ENCODE results near the gene XG. TPM values are rescaled to one million over a fixed set of nuclear protein-coding genes. Genes with fewer than 3 reads are reported as not detected.
"Not testable (repeated sequence)": the region's sequence is repeated elsewhere in the genome, so short reads cannot be mapped to it uniquely, and the experiment has no call there.

Gene XG
- total and polyA plus RNA-seq, 2 of the 8 experiments (the other 6 are each of a cell fraction or from before 2014, with no cell fraction given), result 0.33 to 0.78 TPM

GRCh38 chrX:2746250-2746649 is 5.6 kb upstream of the XG start:
- H3K23ac ChIP-seq (ENCODE audit: insufficient read length); H3K9me3 ChIP-seq (ENCODE audit: insufficient read depth in 2 of 2, low read depth in 1 of 2, low read length in 1 of 2); H2BK12ac ChIP-seq (ENCODE audit: low read depth, low read length); POLR2A ChIA-PET (ENCODE audit: partially characterized antibody); H4K91ac ChIP-seq (replicated peaks; ENCODE audit: insufficient read length, low read length); H2BK120ac ChIP-seq (replicated peaks; ENCODE audit: low read depth, low read length); H3K27ac ChIP-seq (ENCODE audit: low read depth, low read length); H3K56ac ChIP-seq (replicated peaks; ENCODE audit: insufficient read length, low read depth, low read length); H4K20me1 ChIP-seq (replicated peaks in 1 of 2; ENCODE audit: control insufficient read depth in 1 of 2, insufficient read depth in 2 of 2, low read length in 2 of 2); H3K18ac ChIP-seq (ENCODE audit: extremely low read depth, low read length); H2BK20ac ChIP-seq (ENCODE audit: low read length); H3K79me1 ChIP-seq (ENCODE audit: low read depth, low read length); H3K4ac ChIP-seq (replicated peaks; ENCODE audit: insufficient read length, low read depth, low read length); H2BK15ac ChIP-seq (ENCODE audit: low read length); H3K4me2 ChIP-seq (ENCODE audit: insufficient read depth in 1 of 2, low read depth in 2 of 2, low read length in 2 of 2); H3K14ac ChIP-seq (ENCODE audit: insufficient read length); H2AFZ ChIP-seq (ENCODE audit: low read length); H2AK5ac ChIP-seq (ENCODE audit: low read depth, low read length); H3K36me3 ChIP-seq (ENCODE audit: control insufficient read depth in 2 of 4, insufficient read depth in 4 of 4, low read length in 3 of 4); H3K4me3 ChIP-seq (ENCODE audit: extremely low read depth in 1 of 4, insufficient read depth in 2 of 4, low read depth in 3 of 4, low read length in 4 of 4); H2BK5ac ChIP-seq (ENCODE audit: low read depth, low read length); H3K23me2 ChIP-seq (ENCODE audit: low read depth, low read length); FAIRE-seq; H3K9ac ChIP-seq (replicated peaks in 1 of 4; ENCODE audit: extremely low read depth in 1 of 4, low read depth in 3 of 4, low read length in 3 of 4); H4K5ac ChIP-seq (ENCODE audit: insufficient read length, low read depth, low read length); DNase-seq (ENCODE audit: low read depth in 1 of 2, low spot score in 2 of 2); H3K79me2 ChIP-seq (ENCODE audit: control insufficient read depth in 1 of 2, insufficient read depth in 2 of 2, low read length in 2 of 2); H3K27me3 ChIP-seq (replicated peaks in 1 of 4; ENCODE audit: control insufficient read depth in 3 of 4, extremely low read depth in 1 of 4, insufficient read depth in 3 of 4, low read length in 3 of 4); H4K8ac ChIP-seq (ENCODE audit: extremely low read depth, insufficient read depth, low read length); CTCF ChIA-PET (ENCODE audit: partially characterized antibody); H3K4me1 ChIP-seq (replicated peaks in 1 of 4; ENCODE audit: control insufficient read depth in 3 of 4, insufficient read depth in 4 of 4, low read length in 3 of 4): not testable (repeated sequence)
- WGBS, 2 experiments (ENCODE audit: extremely low coverage in 1 of 2, insufficient coverage in 1 of 2, insufficient read length in 1 of 2, insufficient replicate concordance in 2 of 2, low coverage in 1 of 2, low lambda C conversion rate in 2 of 2, missing lambda C conversion rate in 1 of 2), result 87% methylated on average over 6 of the region's 6 CpGs; no CpG with 5 or more reads in 1 of the 2 experiments
